ENCODE results near the gene ABHD2.

GRCh38 chr15:89231832-89232231 lies 143.6 kb downstream of the ABHD2 start:
- TF ChIP-seq, protein P1, sequence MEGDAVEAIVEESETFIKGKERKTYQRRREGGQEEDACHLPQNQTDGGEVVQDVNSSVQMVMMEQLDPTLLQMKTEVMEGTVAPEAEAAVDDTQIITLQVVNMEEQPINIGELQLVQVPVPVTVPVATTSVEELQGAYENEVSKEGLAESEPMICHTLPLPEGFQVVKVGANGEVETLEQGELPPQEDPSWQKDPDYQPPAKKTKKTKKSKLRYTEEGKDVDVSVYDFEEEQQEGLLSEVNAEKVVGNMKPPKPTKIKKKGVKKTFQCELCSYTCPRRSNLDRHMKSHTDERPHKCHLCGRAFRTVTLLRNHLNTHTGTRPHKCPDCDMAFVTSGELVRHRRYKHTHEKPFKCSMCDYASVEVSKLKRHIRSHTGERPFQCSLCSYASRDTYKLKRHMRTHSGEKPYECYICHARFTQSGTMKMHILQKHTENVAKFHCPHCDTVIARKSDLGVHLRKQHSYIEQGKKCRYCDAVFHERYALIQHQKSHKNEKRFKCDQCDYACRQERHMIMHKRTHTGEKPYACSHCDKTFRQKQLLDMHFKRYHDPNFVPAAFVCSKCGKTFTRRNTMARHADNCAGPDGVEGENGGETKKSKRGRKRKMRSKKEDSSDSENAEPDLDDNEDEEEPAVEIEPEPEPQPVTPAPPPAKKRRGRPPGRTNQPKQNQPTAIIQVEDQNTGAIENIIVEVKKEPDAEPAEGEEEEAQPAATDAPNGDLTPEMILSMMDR (conservative IDR thresholded peaks at IDR 0.05; ENCODE audit: low read length), result no peak
- TF ChIP-seq EZH2phosphoT487 (IDR thresholded peaks at IDR 0.05; ENCODE audit: borderline replicate concordance, low read depth, low read length), result no peak

Measured in OCI-LY7 (cell line).